Glutamatergic neuron (in vitro differentiated cells): ENCODE results near the gene FAM234B. TPM values are rescaled to one million over a fixed set of nuclear protein-coding genes. Genes with fewer than 3 reads are reported as not detected.

Experiments
- DNase-seq: peaks from one replicate; pipeline ENCODE4 v3.0.0; 2022
- H3K27ac Mint-ChIP-seq: one replicate; pipeline ENCODE4 v1.8.0; 2020; ENCODE audit warnings: mild to moderate bottlenecking, mixed read lengths, inconsistent platforms; ENCODE audit not compliant: unreplicated experiment
- H3K27me3 Mint-ChIP-seq: one replicate; pipeline ENCODE4 v1.8.0; 2020; ENCODE audit warnings: mild to moderate bottlenecking, moderate library complexity, mixed read lengths, inconsistent platforms; ENCODE audit not compliant: unreplicated experiment
- H3K36me3 Mint-ChIP-seq: one replicate; pipeline ENCODE4 v1.8.0; 2020; ENCODE audit warnings: mild to moderate bottlenecking, mixed read lengths, inconsistent platforms; ENCODE audit not compliant: unreplicated experiment
- H3K4me1 Mint-ChIP-seq: one replicate; pipeline ENCODE4 v1.8.0; 2020; ENCODE audit warnings: mild to moderate bottlenecking, low read depth, mixed read lengths, inconsistent platforms; ENCODE audit not compliant: unreplicated experiment
- H3K4me3 Mint-ChIP-seq: one replicate; pipeline ENCODE4 v1.8.0; 2020; ENCODE audit warnings: mild to moderate bottlenecking, mixed read lengths, inconsistent platforms; ENCODE audit not compliant: unreplicated experiment
- H3K9me3 Mint-ChIP-seq: one replicate; pipeline ENCODE4 v1.8.0; 2020; ENCODE audit warnings: mild to moderate bottlenecking, moderate library complexity, mixed read lengths, inconsistent platforms; ENCODE audit not compliant: unreplicated experiment
- CTCF ChIP-seq: fragments of 200-600 bp; sonication (generic); IDR thresholded peaks from one replicate; pipeline ENCODE4 v1.5.0; 2021; ENCODE audit not compliant: partially characterized antibody, unreplicated experiment
- total RNA-seq: library from RNA; stranded (reverse); fragmentation: NEBNext Ultra II Directional; extraction: Animal tissue kit (Norgen Biotek cat#: 25700); gene quantifications from one replicate; pipeline ENCODE4 v1.2.1, GENCODE V29; 2021; ENCODE audit not compliant: unreplicated experiment

FAM234B gene
- total RNA-seq, 1 donor from 2014 or later = 26.8 TPM

- no peak overlapping the region for H3K4me3 Mint-ChIP-seq
- H3K27ac Mint-ChIP-seq = no peak overlapping the region
These were observed 44.3 kb downstream of the FAM234B start for GRCh38 chr12:13088496-13088895.

GRCh38 chr12:13090054-13090453 is 45.9 kb downstream of the FAM234B start:
- Mint-ChIP-seq H3K9me3 (no peaks in the 10 kb centered on the region), H3K4me3 (no peak overlapping the region), H3K27ac (no peak overlapping the region), H3K4me1 (no peaks in the 10 kb centered on the region), H3K36me3 (no peaks in the 10 kb centered on the region), H3K27me3 (peaks cover 3% of the 10 kb centered on the region)
- no peak for TF ChIP-seq CTCF
- no peak for DNase-seq

More at GRCh38 chr12:13088496-13088895, 44.3 kb downstream of the FAM234B start:
- H3K4me1 Mint-ChIP-seq = no peaks in the 10 kb centered on the region
- H3K36me3 Mint-ChIP-seq = peaks cover 4% of the 10 kb centered on the region
- no peak for TF ChIP-seq CTCF
- DNase-seq = no peak
- peaks cover 3% of the 10 kb centered on the region for H3K27me3 Mint-ChIP-seq
- H3K9me3 Mint-ChIP-seq = no peaks in the 10 kb centered on the region

- Mint-ChIP-seq H3K4me3 (no peak overlapping the region), H3K4me1 (no peaks in the 10 kb centered on the region), H3K36me3 (no peaks in the 10 kb centered on the region), H3K27me3 (peaks cover 3% of the 10 kb centered on the region), H3K27ac (no peak overlapping the region), H3K9me3 (no peaks in the 10 kb centered on the region)
- TF ChIP-seq CTCF = no peak
- no peak for DNase-seq
These were observed 47.7 kb downstream of the FAM234B start for GRCh38 chr12:13091832-13092231.

GRCh38 chr12:13093191-13093847 is 49.1 kb downstream of the FAM234B start:
- Mint-ChIP-seq H3K4me1 (peaks cover 2% of the 10 kb centered on the region), H3K36me3 (no peaks in the 10 kb centered on the region), H3K27me3 (peaks cover 3% of the 10 kb centered on the region), H3K27ac (no peak overlapping the region), H3K9me3 (peaks cover 1% of the 10 kb centered on the region), H3K4me3 (no peak overlapping the region)
- TF ChIP-seq CTCF = no peak
- DNase-seq = no peak

GRCh38 chr12:13093848-13094220 is 49.7 kb downstream of the FAM234B start:
- no peak for DNase-seq
- H3K27ac Mint-ChIP-seq = no peak overlapping the region
- peaks cover 6% of the 10 kb centered on the region for H3K27me3 Mint-ChIP-seq
- no peak for TF ChIP-seq CTCF
- H3K36me3 Mint-ChIP-seq = no peaks in the 10 kb centered on the region
- H3K4me3 Mint-ChIP-seq = no peak overlapping the region
- H3K9me3 Mint-ChIP-seq = peaks cover 1% of the 10 kb centered on the region
- H3K4me1 Mint-ChIP-seq = peaks cover 7% of the 10 kb centered on the region
